ENCODE data around the gene THSD4. TPM values are rescaled to one million over a fixed set of nuclear protein-coding genes. Genes with fewer than 3 reads are reported as not detected.
"Not testable (repeated sequence)": the region's sequence is repeated elsewhere in the genome, so short reads cannot be mapped to it uniquely, and the experiment has no call there.

The THSD4 gene
- total RNA-seq, 1 donor from 2014 or later = 1.6 TPM

DNA sequence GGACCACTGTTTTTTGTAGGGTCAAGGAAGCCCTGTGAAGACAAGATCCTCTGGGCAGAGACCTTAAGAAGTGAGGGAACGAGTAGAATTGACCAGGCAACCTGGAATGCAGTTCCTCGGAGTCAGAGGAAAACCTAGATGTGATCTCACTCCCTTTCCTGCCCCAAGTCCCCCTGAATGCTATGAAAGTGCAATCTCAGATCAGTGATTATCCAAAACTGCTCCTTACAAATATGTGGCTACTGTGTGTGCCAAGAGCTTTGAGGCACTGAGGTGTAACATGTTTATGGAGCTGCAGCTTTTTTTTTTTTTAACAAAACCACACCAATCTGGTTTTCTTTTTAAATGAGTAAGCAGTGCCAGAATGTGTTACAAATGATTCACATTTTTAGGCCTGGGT, 35.8 kb downstream of the THSD4 start:
- DNase-seq = no peak

DNA sequence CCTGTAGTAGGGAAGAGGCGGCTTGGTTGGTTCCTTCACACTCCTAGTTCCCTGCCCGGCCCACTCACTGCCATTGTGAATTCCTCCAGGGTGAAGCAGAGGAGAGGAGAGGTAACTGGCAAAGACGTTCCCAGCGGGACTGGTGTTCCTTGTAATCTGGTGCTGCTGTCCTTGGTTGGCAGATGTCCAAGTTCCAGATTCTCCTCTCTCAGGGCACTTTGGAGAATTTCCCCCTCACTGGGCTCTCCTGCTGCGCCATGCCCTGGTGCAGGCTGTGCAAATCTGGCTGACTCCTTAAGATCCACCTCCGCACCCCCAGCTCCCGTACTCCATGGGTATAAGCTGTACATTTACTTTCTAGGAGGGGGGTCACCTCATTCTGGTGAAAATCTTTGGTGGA, 37.3 kb downstream of the THSD4 start:
- DNase-seq = no peak

DNA sequence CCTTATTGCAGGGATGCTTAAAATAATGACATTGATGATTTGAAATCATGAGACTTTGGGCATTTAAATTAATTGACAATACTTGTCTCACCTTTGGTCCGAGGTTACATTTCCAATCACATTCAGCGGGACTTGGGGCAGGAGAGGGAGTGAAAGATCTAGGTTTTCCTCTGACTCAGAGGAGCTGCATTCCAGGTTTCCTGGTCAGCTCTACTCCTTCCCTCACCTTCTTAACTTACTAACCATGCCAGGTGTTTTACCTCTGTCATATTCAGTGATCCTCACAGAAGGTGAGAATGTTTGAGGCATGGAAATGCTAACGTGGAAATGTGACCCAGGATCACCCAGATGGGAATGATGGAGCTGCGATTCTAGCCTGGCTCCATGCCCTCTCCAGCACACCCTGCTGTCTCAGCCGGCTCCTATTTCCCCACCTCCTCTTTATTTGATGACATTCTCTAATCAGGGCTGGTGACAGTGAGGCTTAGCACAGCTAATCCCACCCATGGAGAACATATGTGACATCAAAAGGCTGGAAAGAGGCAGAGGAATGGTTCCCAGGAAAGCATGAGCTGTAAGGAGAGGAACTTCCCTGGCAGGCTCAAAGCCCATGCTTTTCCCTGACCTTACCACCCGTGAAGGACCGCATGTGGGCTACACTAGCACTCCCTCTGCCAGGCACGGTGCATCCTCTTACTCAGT, 38.7 kb downstream of the THSD4 start:
- no peak for DNase-seq

DNA sequence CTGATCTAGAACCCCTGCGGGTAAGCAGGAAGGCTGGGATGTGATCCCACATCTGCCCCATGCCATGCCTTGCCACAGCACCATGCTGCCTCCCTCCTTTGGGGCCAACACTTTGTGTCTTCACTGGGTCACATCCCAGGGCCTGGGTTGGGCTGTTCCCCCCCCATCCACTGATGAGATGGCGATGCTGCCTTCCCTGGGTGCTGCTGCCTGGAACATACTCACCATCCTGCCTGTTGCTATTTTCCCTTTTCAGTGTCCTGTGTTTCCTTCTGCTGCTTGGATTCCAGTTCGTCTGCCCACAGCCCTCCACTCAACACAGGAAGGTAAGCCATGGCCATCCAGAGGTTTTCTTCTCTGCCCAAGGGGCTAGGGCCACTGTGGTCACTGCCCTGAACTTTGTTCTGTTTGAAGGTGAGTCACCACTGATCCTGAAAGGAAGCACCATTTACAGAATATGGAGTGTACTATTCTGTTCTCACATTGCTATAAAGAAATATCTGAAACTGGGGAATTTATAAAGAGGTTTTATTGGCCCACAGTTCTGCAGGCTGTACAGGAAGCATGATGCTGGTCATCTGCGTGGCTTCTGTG, 39.4 kb downstream of the THSD4 start:
- no peak for DNase-seq

DNA sequence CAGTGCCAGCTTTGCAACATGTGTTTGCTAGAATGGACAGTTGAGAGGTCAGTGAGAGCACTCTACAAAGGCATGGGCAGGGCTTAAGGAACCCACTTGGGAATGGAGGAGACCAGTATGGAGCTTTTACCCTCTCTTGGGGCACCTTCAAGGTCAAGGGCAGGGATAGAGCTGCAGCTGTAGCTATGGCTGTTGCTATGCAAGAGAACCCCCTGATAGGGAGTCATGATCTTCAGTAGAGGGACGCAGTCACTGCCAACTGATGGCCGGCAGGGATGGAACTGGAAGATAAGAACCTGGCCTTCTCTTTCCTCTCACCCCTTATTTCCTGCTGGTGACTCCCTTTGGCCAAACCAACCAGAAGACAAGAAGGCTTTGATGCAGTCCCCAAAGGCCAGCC, 40.3 kb downstream of the THSD4 start:
- no peak for DNase-seq

DNA sequence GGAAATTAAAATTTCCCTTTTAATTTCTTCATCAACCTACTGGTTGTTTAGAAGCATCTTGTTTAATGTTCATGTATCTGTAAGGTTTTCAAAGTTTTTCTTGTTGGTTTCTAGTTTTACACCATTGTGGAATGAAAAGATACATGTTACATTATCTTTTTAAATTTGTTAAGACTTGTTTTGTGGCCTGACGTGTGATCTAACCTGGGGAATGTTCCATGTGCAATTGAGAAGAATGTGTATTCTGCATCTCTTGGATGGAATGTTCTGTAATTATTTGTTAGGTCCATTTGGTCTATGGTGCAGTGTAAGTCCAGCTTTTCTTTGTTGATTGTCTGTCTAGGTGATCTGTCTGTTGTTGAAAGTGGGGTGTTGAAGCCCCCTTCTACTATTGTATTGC, 45.7 kb downstream of the THSD4 start:
- no peak for DNase-seq

DNA sequence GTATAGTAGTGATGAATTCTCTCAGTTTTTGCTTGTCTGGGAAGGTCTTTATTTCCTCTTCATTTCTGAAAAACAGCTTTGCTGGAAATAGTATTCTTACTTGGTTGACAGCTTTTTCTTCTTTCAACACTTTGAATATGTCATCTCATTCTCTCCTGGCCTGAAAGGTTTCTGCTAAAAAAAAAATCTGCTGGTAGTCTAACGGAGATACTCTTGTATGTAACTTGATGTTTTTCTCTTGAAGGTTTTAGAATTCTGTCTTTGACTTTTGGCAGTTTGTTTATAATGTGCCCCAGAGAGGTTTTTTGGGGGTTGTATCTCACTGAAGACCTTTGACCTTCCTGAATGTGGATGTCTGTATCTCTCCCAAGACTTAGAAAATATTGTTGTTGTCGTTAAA, 47.0 kb downstream of the THSD4 start:
- no peak for DNase-seq

DNA sequence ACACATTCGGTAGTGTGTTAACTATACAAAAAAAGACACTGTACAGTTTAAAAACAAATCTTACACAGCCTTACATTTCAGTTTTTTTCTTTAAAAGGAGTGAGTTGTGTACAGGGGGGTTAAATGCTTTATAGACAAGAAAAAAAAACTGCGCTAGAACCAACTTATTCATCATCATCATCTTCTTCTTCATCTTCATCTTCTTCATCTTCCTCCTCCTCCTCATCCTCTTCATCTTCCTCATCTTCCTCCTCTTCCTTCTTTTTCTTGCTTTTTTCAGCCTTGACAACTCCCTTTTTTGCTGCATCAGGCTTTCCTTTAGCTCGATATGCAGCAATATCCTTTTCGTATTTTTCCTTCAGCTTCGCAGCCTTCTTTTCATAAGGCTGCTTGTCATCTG, 49.3 kb downstream of the THSD4 start:
- not testable (repeated sequence) for DNase-seq

DNA sequence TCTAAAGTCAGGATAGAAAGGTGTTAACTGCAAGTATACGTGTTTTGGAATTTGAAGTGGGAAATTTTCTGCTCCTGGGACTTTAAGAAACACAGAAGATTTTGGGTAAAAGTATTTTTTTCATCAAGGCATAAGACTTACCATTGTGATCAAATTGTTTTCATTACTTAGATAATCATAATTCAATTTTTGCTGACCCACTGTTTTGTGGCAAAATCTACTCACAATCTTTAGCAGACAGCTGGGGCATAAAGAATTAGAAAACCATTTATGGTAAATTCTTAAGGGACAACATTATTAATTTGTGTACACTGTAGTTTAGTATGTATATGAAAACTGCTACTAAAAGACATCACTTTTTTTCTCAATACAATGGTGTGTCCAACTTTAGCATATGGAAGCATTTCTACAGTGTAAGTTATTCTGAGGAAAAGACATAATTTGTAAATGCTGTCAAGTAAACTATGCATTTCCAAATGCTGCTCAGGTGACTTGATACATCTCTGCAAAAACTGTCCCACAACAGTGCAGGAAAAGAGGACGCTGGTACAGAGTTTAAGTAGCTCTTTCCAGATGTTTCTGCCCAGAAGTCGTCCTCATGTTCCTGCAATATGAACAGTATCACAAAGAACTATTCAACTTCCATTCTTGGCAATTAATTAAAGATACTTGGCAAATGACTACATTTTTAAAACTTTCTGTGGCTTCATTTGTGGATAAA, 52.3 kb downstream of the THSD4 start:
- no peak for DNase-seq

DNA sequence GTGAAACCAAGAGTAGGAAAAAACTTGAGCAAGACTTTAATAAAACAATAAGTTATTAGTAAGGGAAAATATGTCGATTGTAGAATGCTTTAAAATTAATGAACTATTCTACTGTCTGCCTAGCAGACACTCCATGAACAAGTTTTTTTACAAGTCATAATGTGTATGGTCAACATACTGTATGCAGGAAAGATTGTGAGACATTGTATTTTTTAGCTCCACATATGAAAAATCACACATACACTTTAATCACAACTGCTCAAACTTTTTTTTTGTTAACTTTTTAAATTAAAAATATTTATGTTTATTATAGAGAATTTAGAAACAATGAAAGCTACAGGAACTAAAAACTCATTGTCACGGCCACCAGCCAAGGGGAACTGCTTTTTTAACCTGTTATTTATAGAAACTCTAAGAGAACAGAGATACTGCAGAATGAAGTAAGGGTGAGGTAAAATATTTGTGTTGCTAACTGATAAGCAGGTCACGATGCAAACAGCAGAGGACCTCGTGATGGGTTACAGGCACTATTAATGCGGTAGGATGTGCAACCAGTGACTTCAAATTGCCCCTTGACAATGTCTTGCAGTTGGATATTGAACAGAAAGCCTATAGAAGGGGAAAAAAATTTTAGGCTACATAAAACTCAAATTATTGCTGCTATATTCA, 53.0 kb downstream of the THSD4 start:
- no peak for DNase-seq

DNA sequence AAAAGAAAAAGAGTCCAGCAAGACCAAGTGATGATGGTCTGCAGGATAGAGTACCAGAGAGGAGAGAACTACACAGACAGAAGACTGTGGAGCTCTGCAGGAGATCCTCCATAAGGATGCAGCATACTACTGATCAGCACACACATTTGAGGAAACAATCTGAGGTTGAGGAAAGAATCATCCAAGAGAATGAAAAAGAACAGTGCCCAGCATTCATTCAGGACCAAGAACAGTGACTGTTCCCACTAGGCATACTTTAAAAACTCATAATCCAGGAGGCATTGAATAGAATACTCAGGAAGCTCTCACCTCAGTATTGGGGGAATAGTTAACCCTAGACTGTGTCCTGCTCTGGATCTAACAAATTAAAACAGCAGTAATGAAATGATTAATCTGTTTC, 54.9 kb downstream of the THSD4 start:
- DNase-seq = no peak

DNA sequence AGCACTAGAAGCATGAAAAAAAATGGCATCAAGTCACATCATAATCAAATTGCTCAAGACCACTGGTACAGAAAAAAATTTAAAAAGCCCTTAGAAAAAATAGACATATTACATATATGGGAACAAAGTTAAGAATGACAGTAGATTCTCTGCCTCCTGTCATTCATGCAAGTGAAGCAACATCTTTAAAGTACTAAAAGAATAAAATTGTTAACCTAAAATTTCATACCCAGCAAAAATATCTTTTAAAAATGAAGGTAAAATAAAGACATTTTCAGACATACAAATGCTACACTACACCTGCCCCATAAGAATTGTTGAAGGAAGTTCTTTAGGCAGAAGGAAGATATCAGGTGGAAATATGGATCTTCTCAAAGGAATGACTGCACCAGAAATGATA, 55.9 kb downstream of the THSD4 start:
- DNase-seq = no peak

DNA sequence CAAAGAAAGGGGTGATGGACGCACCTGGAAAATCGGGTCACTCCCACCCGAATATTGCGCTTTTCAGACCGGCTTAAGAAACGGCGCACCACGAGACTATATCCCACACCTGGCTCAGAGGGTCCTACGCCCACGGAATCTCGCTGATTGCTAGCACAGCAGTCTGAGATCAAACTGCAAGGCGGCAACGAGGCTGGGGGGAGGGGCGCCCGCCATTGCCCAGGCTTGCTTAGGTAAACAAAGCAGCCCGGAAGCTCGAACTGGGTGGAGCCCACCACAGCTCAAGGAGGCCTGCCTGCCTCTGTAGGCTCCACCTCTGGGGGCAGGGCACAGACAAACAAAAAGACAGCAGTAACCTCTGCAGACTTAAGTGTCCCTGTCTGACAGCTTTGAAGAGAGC, 59.1 kb downstream of the THSD4 start:
- not testable (repeated sequence) for DNase-seq

DNA sequence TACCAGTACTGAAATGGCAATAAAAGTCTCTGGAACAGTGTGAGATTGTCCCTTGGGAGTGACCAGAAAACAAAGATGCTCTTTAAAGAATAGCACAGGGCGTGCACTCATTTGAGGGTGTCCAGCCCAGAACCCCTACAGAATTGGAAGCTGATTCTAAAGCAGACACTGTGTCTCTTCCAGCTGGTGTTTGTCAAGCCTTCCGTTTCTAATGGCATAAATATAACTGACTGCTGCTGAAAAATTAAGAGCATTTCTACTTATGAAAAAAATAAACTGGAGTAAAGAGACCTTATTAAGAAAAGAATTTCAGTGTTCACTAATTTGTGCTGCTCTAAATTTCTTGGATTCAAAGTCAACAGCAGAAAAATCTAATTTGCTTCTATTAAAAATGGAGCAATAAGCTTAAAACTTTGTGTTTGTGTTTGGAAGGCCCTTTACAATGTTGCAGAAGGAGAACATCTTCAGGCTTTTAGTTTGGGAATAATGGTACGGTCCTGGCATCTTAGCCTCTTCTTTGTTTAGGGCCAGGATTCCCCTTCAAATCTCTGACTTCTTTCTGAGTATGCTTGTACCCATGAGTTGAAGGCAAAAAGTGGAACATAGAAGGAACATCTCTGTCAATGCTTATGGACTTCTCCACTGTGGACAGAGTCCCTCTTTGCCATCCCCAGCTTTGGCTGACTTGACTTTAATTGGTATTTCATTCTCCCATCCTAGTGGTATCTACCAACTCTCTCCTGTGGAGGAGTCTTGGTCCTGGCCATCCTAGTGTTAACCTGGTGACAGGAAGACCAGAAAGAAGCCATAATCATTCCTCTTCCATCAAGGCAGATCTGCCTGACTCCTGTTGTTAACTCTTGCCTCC, 65.9 kb downstream of the THSD4 start:
- DNase-seq = no peak

DNA sequence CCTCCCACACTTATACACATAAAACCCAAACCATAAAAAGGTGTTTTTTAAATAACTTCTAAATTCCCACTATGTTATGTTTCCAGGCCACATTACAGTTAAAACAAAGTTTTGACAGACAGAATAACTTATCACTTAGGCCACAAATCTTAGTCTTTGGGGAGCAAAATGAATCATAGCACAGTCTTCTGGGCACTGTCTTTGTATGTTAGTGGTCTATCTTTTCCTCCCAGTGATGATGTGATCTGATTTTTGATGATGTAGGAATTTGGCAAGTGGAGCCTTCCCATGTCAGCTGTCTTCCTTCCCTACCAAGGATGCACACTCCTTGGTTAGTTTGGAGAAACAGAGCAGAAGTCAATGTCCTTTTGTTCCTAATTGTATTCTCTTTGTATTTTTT, 67.3 kb downstream of the THSD4 start:
- DNase-seq = no peak

DNA sequence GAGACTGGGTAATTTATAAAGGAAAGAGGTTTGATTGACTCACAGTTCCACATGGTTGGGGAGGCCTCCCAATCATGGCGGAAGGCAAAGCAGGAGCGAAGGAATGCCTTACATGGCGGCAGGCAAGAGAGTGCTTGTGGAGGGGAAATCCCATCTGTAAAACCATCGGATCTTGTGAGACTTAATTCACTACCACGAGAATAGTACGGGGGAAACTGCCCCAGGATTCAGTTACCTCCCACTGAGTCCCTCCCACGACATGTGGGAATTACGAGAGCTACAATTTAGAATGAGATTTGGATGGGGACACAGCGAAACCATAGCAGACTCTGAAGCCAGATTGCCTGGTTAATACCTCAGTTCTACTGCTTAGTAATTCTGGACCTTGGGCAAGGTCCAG, 67.8 kb downstream of the THSD4 start:
- DNase-seq = no peak

DNA sequence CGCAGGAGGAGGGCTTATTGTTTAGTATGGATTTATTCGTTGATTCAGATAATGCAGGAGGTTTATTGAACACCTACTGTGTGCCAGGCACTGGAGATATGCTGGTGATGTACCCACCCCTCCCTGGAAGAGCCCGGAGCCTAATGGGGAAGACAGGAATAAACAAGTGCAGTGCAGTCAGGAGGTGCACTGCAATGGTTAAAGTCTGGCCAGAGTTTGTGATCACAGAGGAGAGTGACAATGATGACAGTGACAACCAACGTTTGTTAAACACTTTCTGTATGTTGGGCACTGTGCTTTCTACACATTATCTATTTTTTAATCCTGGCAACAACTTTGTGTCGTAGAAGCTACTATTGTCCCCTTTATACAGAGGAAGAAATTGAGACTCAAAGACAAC, 70.4 kb downstream of the THSD4 start:
- no peak for DNase-seq

DNA sequence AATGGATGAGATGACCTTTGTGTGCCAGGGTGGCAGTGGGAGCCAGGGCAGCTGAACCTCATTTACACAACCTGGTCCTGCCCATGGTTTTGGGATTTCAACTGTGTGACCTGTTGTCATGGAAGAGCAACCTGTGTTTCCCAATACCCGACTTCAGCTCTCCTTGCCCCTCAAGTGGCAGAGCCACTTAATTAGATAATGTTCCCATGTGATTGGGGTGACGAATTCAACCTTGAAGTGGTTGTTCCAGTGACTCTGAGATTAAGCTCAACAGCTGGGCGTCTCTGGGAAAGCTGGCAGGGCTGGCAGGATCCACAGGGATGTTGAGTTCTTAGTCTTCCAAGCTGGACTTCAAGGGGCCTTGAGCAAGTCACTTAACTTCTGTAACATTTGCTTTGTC, 71.0 kb downstream of the THSD4 start:
- DNase-seq = no peak

DNA sequence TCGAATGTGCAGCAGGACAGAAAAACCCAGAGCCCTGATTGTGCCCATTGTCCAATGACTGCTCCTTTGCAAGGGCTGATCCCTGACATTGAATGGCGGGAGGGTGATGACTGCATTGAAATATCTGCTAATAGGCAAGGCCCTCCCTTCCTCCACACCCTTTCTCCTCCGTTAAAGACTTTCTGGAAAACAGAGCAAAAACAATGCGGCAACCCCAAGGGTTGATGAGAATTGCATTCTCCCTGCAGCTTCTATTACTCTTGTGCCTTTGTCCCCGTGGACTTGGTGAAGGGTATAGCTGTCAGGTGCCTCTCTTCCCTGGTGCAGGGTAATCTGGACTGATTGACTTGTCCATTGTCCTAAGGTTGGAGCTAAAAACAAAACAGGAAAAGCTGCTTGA, 71.8 kb downstream of the THSD4 start:
- no peak for DNase-seq

DNA sequence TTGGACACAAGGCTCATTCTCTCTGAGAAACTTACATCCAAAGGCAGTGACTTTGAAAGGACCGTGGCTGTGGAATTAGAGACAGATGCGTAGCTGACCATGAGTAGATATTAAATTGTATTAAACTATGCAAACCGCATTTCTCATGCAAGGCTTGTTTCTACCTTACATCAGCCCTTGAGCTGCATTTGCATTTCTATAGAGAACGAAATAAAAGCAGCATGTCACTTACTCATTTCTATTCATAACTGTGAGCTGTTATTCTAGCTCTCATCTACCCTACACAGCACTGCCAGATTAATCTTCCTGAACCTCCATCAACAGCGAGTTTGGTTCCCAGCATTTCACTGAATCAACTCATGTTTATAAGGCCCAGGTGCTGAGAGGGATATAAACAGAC, 72.3 kb downstream of the THSD4 start:
- DNase-seq = no peak

DNA sequence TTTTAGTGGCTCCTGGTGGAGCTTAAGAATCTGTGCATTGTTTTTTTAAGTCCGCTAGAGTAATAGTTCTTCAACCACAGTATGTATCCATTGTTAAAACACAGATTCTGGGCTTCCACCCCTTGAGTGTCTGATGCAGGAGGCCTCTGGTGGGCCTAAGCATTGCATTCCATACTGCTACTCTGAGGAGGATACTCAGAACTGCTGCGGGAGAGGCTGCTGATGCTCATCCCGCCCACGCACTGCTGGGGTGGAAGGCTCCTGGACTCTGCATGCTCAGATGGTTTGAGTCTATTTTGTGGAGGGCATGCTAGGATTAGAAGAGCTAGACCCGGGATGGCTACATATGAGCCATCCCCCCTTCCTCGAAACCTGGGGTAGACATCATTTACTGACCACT, 74.4 kb downstream of the THSD4 start:
- no peak for DNase-seq

DNA sequence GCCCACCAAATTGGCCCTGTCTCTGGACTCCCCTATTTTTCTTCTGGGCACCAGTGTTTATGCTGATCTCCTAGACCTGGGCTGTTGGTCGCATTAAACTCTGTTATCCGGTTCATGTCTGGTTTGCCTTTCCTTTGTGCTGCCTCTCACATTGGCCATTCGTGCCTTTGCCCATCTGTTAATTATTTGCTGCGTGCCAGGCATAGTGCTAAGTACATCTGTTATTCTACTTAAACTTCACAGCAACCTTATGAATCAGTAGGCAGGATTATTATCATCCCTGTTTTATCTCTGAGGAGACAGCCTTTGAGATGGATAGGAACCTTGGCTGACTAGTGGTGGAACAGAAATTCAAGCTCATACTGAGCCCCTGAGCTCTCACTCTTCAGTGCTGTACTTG, 76.0 kb downstream of the THSD4 start:
- DNase-seq = no peak

Measured in occipital lobe (tissue), 2 donors.